Neural crest cell (in vitro differentiated cells): ENCODE results near the gene GFOD1. TPM values are rescaled to one million over a fixed set of nuclear protein-coding genes. Genes with fewer than 3 reads are reported as not detected.
"Not testable (repeated sequence)": the region's sequence is repeated elsewhere in the genome, so short reads cannot be mapped to it uniquely, and the experiment has no call there.

ENCODE experiments used
- DNase-seq: peaks from one replicate; pipeline ENCODE4 v3.0.0; 2021; ENCODE audit warnings: low read depth, mixed read lengths, low spot score
- H3K27ac Mint-ChIP-seq: one replicate; pipeline ENCODE4 v1.8.0; 2021; ENCODE audit warnings: mild to moderate bottlenecking, mixed read lengths; ENCODE audit not compliant: unreplicated experiment
- H3K27me3 Mint-ChIP-seq: 2 replicates; pipeline ENCODE4 v1.8.0; 2021; ENCODE audit warnings: low read depth, mild to moderate bottlenecking, mixed read lengths
- H3K36me3 Mint-ChIP-seq: 2 replicates; pipeline ENCODE4 v1.8.0; 2021; ENCODE audit warnings: low read depth, mild to moderate bottlenecking, mixed read lengths
- H3K4me1 Mint-ChIP-seq: 2 replicates; pipeline ENCODE4 v1.8.0; 2021; ENCODE audit warnings: mixed read lengths
- H3K4me3 Mint-ChIP-seq: one replicate; pipeline ENCODE4 v1.8.0; 2021; ENCODE audit warnings: mild to moderate bottlenecking, mixed read lengths
- H3K9me3 Mint-ChIP-seq: 2 replicates; pipeline ENCODE4 v1.8.0; 2021; ENCODE audit warnings: mixed read lengths
- CTCF ChIP-seq: fragments of 200-600 bp; sonication (generic); conservative IDR thresholded peaks from 2 replicates; pipeline ENCODE4 v1.5.0; 2021; ENCODE audit warnings: antibody characterized with exemption, mild to moderate bottlenecking
- total RNA-seq: library from RNA; stranded (reverse); gene quantifications from 2 replicates; pipeline ENCODE4 v1.2.1, GENCODE V29; 2021

The GFOD1 gene
- total RNA-seq, 1 donor from 2014 or later = 2.2 TPM

- Mint-ChIP-seq H3K27me3 (no peaks in the 10 kb centered on the region), H3K4me3 (peak within 1 kb of the TSS; percentile 98), H3K9me3 (no peaks in the 10 kb centered on the region), H3K4me1 (peaks cover 28% of the 10 kb centered on the region), H3K27ac (peak within 1 kb of the TSS; percentile 95), H3K36me3 (peaks cover 2% of the 10 kb centered on the region)
- peak; percentile 89 for DNase-seq
- peak; percentile 43 for TF ChIP-seq CTCF
These were observed 159.1 kb downstream of the GFOD1 start, which contains the start of gene TBC1D7 for GRCh38 chr6:13328076-13328874. TBC1D7 (minus strand) TSS chr6:13328537; CDS start chr6:13326898, 1,639 bp downstream.

GRCh38 chr6:13327691-13328075 is 159.7 kb downstream of the GFOD1 start:
- Mint-ChIP-seq H3K9me3 (no peaks in the 10 kb centered on the region), H3K4me3 (peak overlapping the region; percentile 98), H3K36me3 (peaks cover 2% of the 10 kb centered on the region), H3K4me1 (peaks cover 28% of the 10 kb centered on the region), H3K27ac (peak overlapping the region; percentile 78), H3K27me3 (no peaks in the 10 kb centered on the region)
- no peak for DNase-seq
- TF ChIP-seq CTCF = no peak

- not testable (repeated sequence) for H3K27ac Mint-ChIP-seq, H3K9me3 Mint-ChIP-seq, DNase-seq, H3K27me3 Mint-ChIP-seq, H3K36me3 Mint-ChIP-seq
- Mint-ChIP-seq H3K4me3 (peak overlapping the region; percentile 98), H3K4me1 (peaks cover 28% of the 10 kb centered on the region)
These were observed 161.3 kb downstream of the GFOD1 start for GRCh38 chr6:13326031-13326586.

- no peak for TF ChIP-seq CTCF
- H3K27me3 Mint-ChIP-seq = no peaks in the 10 kb centered on the region
- H3K36me3 Mint-ChIP-seq = peaks cover 16% of the 10 kb centered on the region
- DNase-seq = no peak
- no peaks in the 10 kb centered on the region for H3K4me1 Mint-ChIP-seq
- no peak overlapping the region for H3K27ac Mint-ChIP-seq
- H3K9me3 Mint-ChIP-seq = no peaks in the 10 kb centered on the region
- H3K4me3 Mint-ChIP-seq = no peak overlapping the region
These were observed 167.4 kb downstream of the GFOD1 start for GRCh38 chr6:13319891-13320564.

GRCh38 chr6:13318821-13319220 is 168.6 kb downstream of the GFOD1 start:
- Mint-ChIP-seq H3K9me3 (no peaks in the 10 kb centered on the region), H3K4me3 (no peak overlapping the region), H3K36me3 (peaks cover 14% of the 10 kb centered on the region), H3K4me1 (no peaks in the 10 kb centered on the region), H3K27me3 (no peaks in the 10 kb centered on the region), H3K27ac (no peak overlapping the region)
- DNase-seq = no peak
- no peak for TF ChIP-seq CTCF
